PFSK-1 (cell line): ENCODE measurements around the gene FOXB1.

Source experiments
- FOXP2 ChIP-seq: optimal IDR thresholded peaks from 2 replicates; pipeline ENCODE3; 2011; ENCODE audit warnings: borderline replicate concordance, control low read depth, inconsistent platforms; ENCODE audit not compliant: insufficient read depth; ENCODE audit errors: extremely low read length, extremely low read depth
- POLR2AphosphoS5 ChIP-seq: IDR thresholded peaks from 2 replicates; pipeline ENCODE4 v1.6.1; 2012; ENCODE audit warnings: low read depth, mild to moderate bottlenecking, control low read depth, low read length, moderate library complexity
- REST ChIP-seq, 2 experiments: IDR thresholded peaks; 2 replicates each; pipeline versions ENCODE4 v1.6.1 to v1.8.0; 2011 to 2012; ENCODE audit warnings: low read depth in 2 of 2, low read length in 2 of 2, control low read depth in 1 of 2, inconsistent platforms in 1 of 2, mild to moderate bottlenecking in 1 of 2, moderate library complexity in 1 of 2; ENCODE audit not compliant: insufficient read depth in 1 of 2
- SIN3A ChIP-seq: IDR thresholded peaks from 2 replicates; pipeline ENCODE4 v1.6.1; 2012; ENCODE audit warnings: mild to moderate bottlenecking, low read length, moderate library complexity, borderline replicate concordance; ENCODE audit not compliant: insufficient read depth
- TAF1 ChIP-seq: IDR thresholded peaks from 2 replicates; pipeline ENCODE4 v1.6.1; 2012; ENCODE audit warnings: low read length, control low read depth, borderline replicate concordance; ENCODE audit not compliant: insufficient read depth

Gene FOXB1

GRCh38 chr15:60001610-60002527 lies 2.2 kb upstream of the FOXB1 start:
- no peak for TF ChIP-seq SIN3A
- no peak for TF ChIP-seq TAF1
- no peak for TF ChIP-seq REST (IDR thresholded peaks at IDR 0.05; ENCODE audit: insufficient read depth in 1 of 2, low read depth in 2 of 2, low read length in 2 of 2)
- TF ChIP-seq FOXP2 = no peak
- no peak for TF ChIP-seq POLR2AphosphoS5

- TF ChIP-seq POLR2AphosphoS5 = no peak
- TF ChIP-seq REST (IDR thresholded peaks at IDR 0.05; ENCODE audit: insufficient read depth in 1 of 2, low read depth in 2 of 2, low read length in 2 of 2) = no peak
- TF ChIP-seq TAF1 = no peak
- TF ChIP-seq SIN3A = no peak
- TF ChIP-seq FOXP2 = no peak
Observed at GRCh38 chr15:60002528-60003218, 1.4 kb upstream of the FOXB1 start.

GRCh38 chr15:60003243-60004008 lies 685 bp upstream of the FOXB1 start:
- no peak for TF ChIP-seq SIN3A
- no peak for TF ChIP-seq POLR2AphosphoS5
- no peak for TF ChIP-seq REST (IDR thresholded peaks at IDR 0.05; ENCODE audit: insufficient read depth in 1 of 2, low read depth in 2 of 2, low read length in 2 of 2)
- no peak for TF ChIP-seq TAF1
- TF ChIP-seq FOXP2 = no peak

- TF ChIP-seq FOXP2 (no peak), TAF1 (no peak), REST (IDR thresholded peaks at IDR 0.05; ENCODE audit: insufficient read depth in 1 of 2, low read depth in 2 of 2, low read length in 2 of 2) (no peak), POLR2AphosphoS5 (no peak), SIN3A (no peak)
Observed at GRCh38 chr15:60004846-60005351, 788 bp downstream of the FOXB1 start.
